H9 (cell line): ENCODE results near the gene ADRM1. TPM values are rescaled to one million over a fixed set of nuclear protein-coding genes. Genes with fewer than 3 reads are reported as not detected.

Experiments used
- DNase-seq: peaks from one replicate; pipeline ENCODE4 v3.0.0-alpha.2; 2017
- H2AFZ ChIP-seq: one replicate; pipeline ENCODE4 v1.6.1; 2013; ENCODE audit warnings: mild to moderate bottlenecking, low read length, control low read depth, moderate library complexity
- H2AK5ac ChIP-seq: 2 replicates; pipeline ENCODE4 v1.6.1; 2013; ENCODE audit warnings: low read length, control low read depth, mixed read lengths; ENCODE audit not compliant: insufficient read length
- H2BK120ac ChIP-seq: one replicate; pipeline ENCODE4 v1.6.1; 2013; ENCODE audit warnings: low read depth, mild to moderate bottlenecking, low read length, control low read depth, inconsistent platforms; ENCODE audit not compliant: poor library complexity, severe bottlenecking
- H2BK12ac ChIP-seq: 2 replicates; pipeline ENCODE4 v1.6.1; 2013; ENCODE audit warnings: low read length, control low read depth, mixed read lengths, low read depth; ENCODE audit not compliant: insufficient read length
- H2BK15ac ChIP-seq: 2 replicates; pipeline ENCODE4 v1.6.1; 2013; ENCODE audit warnings: low read depth, low read length, control low read depth
- H2BK20ac ChIP-seq: one replicate; pipeline ENCODE4 v1.6.1; 2013; ENCODE audit warnings: low read depth, mild to moderate bottlenecking, low read length, control low read depth, inconsistent platforms; ENCODE audit not compliant: poor library complexity, severe bottlenecking
- H2BK5ac ChIP-seq: 2 replicates; pipeline ENCODE4 v1.6.1; 2013; ENCODE audit warnings: low read length, control low read depth, mixed read lengths; ENCODE audit not compliant: insufficient read length
- H3K14ac ChIP-seq: 2 replicates; pipeline ENCODE4 v1.6.1; 2013; ENCODE audit warnings: low read length, control low read depth; ENCODE audit not compliant: insufficient read depth
- H3K18ac ChIP-seq: 2 replicates; pipeline ENCODE4 v1.6.1; 2013; ENCODE audit warnings: low read depth, mild to moderate bottlenecking, mixed read lengths, low read length, control low read depth; ENCODE audit not compliant: insufficient read length
- H3K23ac ChIP-seq: 2 replicates; pipeline ENCODE4 v1.6.1; 2013; ENCODE audit warnings: low read length, control low read depth, mixed read lengths, low read depth; ENCODE audit not compliant: insufficient read length
- H3K23me2 ChIP-seq: 2 replicates; pipeline ENCODE4 v1.6.1; 2013; ENCODE audit warnings: low read depth, mild to moderate bottlenecking, mixed read lengths, low read length, control low read depth; ENCODE audit not compliant: insufficient read length, poor library complexity, severe bottlenecking
- H3K27ac ChIP-seq: 2 replicates; pipeline ENCODE4 v1.5.1; 2013; ENCODE audit warnings: low read length, control low read depth, mixed read lengths, low read depth; ENCODE audit not compliant: insufficient read length
- H3K27me3 ChIP-seq: 2 replicates; pipeline ENCODE4 v1.6.1; 2013; ENCODE audit warnings: low read length, control low read depth, inconsistent platforms; ENCODE audit not compliant: insufficient read depth
- H3K4ac ChIP-seq: 2 replicates; pipeline ENCODE4 v1.6.1; 2013; ENCODE audit warnings: low read depth, mild to moderate bottlenecking, control low read depth, inconsistent platforms, low read length, moderate library complexity
- H3K4me1 ChIP-seq: 2 replicates; pipeline ENCODE4 v1.6.1; 2013; ENCODE audit warnings: low read length, control low read depth, inconsistent platforms; ENCODE audit not compliant: insufficient read depth
- H3K4me2 ChIP-seq: 2 replicates; pipeline ENCODE4 v1.6.1; 2013; ENCODE audit warnings: low read length, control low read depth, mixed read lengths; ENCODE audit not compliant: insufficient read length, insufficient read depth
- H3K56ac ChIP-seq: 2 replicates; pipeline ENCODE4 v1.6.1; 2013; ENCODE audit warnings: low read depth, mild to moderate bottlenecking, mixed read lengths, low read length, control low read depth; ENCODE audit not compliant: insufficient read length
- H3K79me1 ChIP-seq: 2 replicates; pipeline ENCODE4 v1.6.1; 2013; ENCODE audit warnings: low read depth, mild to moderate bottlenecking, moderate library complexity, low read length, control low read depth, inconsistent platforms; ENCODE audit not compliant: insufficient read depth, poor library complexity, severe bottlenecking
- H3K79me2 ChIP-seq: 2 replicates; pipeline ENCODE4 v1.6.1; 2013; ENCODE audit warnings: low read length, control low read depth, inconsistent platforms; ENCODE audit not compliant: insufficient read depth
- H3K9ac ChIP-seq: 2 replicates; pipeline ENCODE4 v1.6.1; 2013; ENCODE audit warnings: low read length, control low read depth, mixed read lengths; ENCODE audit not compliant: insufficient read length; ENCODE audit errors: extremely low read depth
- H3K9me3 ChIP-seq: one replicate; pipeline ENCODE4 v1.6.1; 2013; ENCODE audit warnings: low read depth, low read length, inconsistent platforms; ENCODE audit not compliant: control insufficient read depth
- H3T11ph ChIP-seq: one replicate; pipeline ENCODE4 v1.6.1; 2013; ENCODE audit warnings: mild to moderate bottlenecking, low read length, control low read depth, inconsistent platforms
- H4K20me1 ChIP-seq: one replicate; pipeline ENCODE4 v1.6.1; 2013; ENCODE audit not compliant: control insufficient read depth, insufficient read length, insufficient read depth
- H4K5ac ChIP-seq: 2 replicates; pipeline ENCODE4 v1.6.1; 2013; ENCODE audit warnings: low read depth, mild to moderate bottlenecking, mixed read lengths, low read length, control low read depth; ENCODE audit not compliant: insufficient read length
- H4K8ac ChIP-seq: replicated peaks from 2 replicates; pipeline ENCODE4 v1.6.1; 2013; ENCODE audit warnings: low read length, control low read depth, mixed read lengths, low read depth; ENCODE audit not compliant: insufficient read length
- H4K91ac ChIP-seq: 2 replicates; pipeline ENCODE4 v1.6.1; 2013; ENCODE audit warnings: low read depth, mild to moderate bottlenecking, moderate library complexity, mixed read lengths, low read length, control low read depth; ENCODE audit not compliant: insufficient read length
- H3K27ac Mint-ChIP-seq, 3 experiments: 2 replicates in 2 of 3; 3 replicates in 1 of 3; pipeline ENCODE4 v1.8.0; 2020 to 2021; ENCODE audit warnings: mixed read lengths in 3 of 3, mild to moderate bottlenecking in 1 of 3, moderate library complexity in 1 of 3
- H3K27me3 Mint-ChIP-seq: 2 replicates; pipeline ENCODE4 v1.8.0; 2021; ENCODE audit warnings: low read depth, mild to moderate bottlenecking, moderate library complexity, mixed read lengths
- H3K36me3 Mint-ChIP-seq, 3 experiments: 2 replicates in 2 of 3; 3 replicates in 1 of 3; pipeline ENCODE4 v1.8.0; 2020 to 2021; ENCODE audit warnings: low read depth in 3 of 3, mixed read lengths in 3 of 3; ENCODE audit not compliant: insufficient read depth in 1 of 3
- H3K4me1 Mint-ChIP-seq, 2 experiments: 2 replicates each; pipeline ENCODE4 v1.8.0; 2020; ENCODE audit warnings: mixed read lengths in 2 of 2
- H3K4me3 Mint-ChIP-seq, 2 experiments: 2 replicates in 1 of 2; 3 replicates in 1 of 2; pipeline ENCODE4 v1.8.0; 2020 to 2021; ENCODE audit warnings: mild to moderate bottlenecking in 2 of 2, mixed read lengths in 2 of 2, moderate library complexity in 1 of 2
- H3K9me3 Mint-ChIP-seq, 2 experiments: 2 replicates in 1 of 2; 3 replicates in 1 of 2; pipeline ENCODE4 v1.8.0; 2020; ENCODE audit warnings: mild to moderate bottlenecking in 2 of 2, mixed read lengths in 2 of 2, moderate library complexity in 1 of 2
- CTCF ChIP-seq: fragments of 200-600 bp; sonication (generic); conservative IDR thresholded peaks from 3 replicates; pipeline ENCODE4 v1.8.0; 2021; ENCODE audit warnings: antibody characterized with exemption, mild to moderate bottlenecking
- WGBS: extraction: QIAGEN DNeasy Blood & Tissue Kit; methylation state at CpG from one replicate; pipeline ENCODE4 v1.1.7; 2013; ENCODE audit warnings: missing lambda C conversion rate, low lambda C conversion rate, mixed read lengths; ENCODE audit not compliant: insufficient read length; ENCODE audit errors: extremely low coverage; 5-methylcytosine and 5-hydroxymethylcytosine counted together
- total RNA-seq: library from RNA; stranded (reverse); gene quantifications from 2 replicates; pipeline ENCODE4 v1.2.1, GENCODE V29; 2021

The ADRM1 gene
- total RNA-seq, 1 experiment from 2014 or later, result 153 TPM

GRCh38 chr20:62273416-62273815, 29.4 kb upstream of the ADRM1 start:
- Histone ChIP-seq H4K8ac (no peak overlapping the region), H3K27ac (no peak overlapping the region), H2BK15ac (no peak overlapping the region), H2BK12ac (no peak overlapping the region), H4K20me1 (peaks cover 5% of the 10 kb centered on the region), H3K18ac (no peak overlapping the region), H3K27me3 (no peaks in the 10 kb centered on the region), H3K9me3 (no peaks in the 10 kb centered on the region), H3K79me2 (no peaks in the 10 kb centered on the region), H3K14ac (no peak overlapping the region), H2BK5ac (no peak overlapping the region), H2AK5ac (no peak overlapping the region), H4K91ac (no peak overlapping the region), H3K4me1 (no peaks in the 10 kb centered on the region), H4K5ac (no peak overlapping the region), H3K9ac (no peak overlapping the region), H3K4ac (no peak overlapping the region), H2AFZ (no peak overlapping the region), H3K23ac (no peak overlapping the region), H2BK120ac (no peak overlapping the region), H2BK20ac (no peak overlapping the region), H3K23me2 (no peaks in the 10 kb centered on the region), H3T11ph (no peak overlapping the region), H3K56ac (no peak overlapping the region), H3K79me1 (no peaks in the 10 kb centered on the region), H3K4me2 (no peak overlapping the region)
- H3K9me3 Mint-ChIP-seq, result no peaks in the 10 kb centered on the region
- H3K36me3 Mint-ChIP-seq, result peaks cover 11 to 53% (median 48%) of the 10 kb centered on the region in 3 experiments; a peak in 6 of 7 replicates
- DNase-seq, result no peak
- no CpG with 5 or more reads among the region's 18 CpGs for WGBS
- no peak overlapping the region for H3K4me3 Mint-ChIP-seq
- H3K27me3 Mint-ChIP-seq, result no peaks in the 10 kb centered on the region; the same call in 1 of the 2 replicates
- TF ChIP-seq CTCF, result no peak
- peak overlapping the region in 1 of 3 experiments; percentile 85; a peak in 2 of 7 replicates for H3K27ac Mint-ChIP-seq
- H3K4me1 Mint-ChIP-seq, result no peaks in the 10 kb centered on the region
